GM21367 (cell line): Measurements from ENCODE around the gene GIMAP6.
"Not testable (repeated sequence)": the region's sequence is repeated elsewhere in the genome, so short reads cannot be mapped to it uniquely, and the experiment has no call there.

Experiments
- ATAC-seq: cut with Tn5 transposase; IDR thresholded peaks from one replicate; pipeline ENCODE4 v1.9.1; 2021; ENCODE audit not compliant: unreplicated experiment

Gene GIMAP6

GRCh38 chr7:150586785-150587152 lies 45.4 kb downstream of the GIMAP6 start:
- ATAC-seq: no peak

DNA sequence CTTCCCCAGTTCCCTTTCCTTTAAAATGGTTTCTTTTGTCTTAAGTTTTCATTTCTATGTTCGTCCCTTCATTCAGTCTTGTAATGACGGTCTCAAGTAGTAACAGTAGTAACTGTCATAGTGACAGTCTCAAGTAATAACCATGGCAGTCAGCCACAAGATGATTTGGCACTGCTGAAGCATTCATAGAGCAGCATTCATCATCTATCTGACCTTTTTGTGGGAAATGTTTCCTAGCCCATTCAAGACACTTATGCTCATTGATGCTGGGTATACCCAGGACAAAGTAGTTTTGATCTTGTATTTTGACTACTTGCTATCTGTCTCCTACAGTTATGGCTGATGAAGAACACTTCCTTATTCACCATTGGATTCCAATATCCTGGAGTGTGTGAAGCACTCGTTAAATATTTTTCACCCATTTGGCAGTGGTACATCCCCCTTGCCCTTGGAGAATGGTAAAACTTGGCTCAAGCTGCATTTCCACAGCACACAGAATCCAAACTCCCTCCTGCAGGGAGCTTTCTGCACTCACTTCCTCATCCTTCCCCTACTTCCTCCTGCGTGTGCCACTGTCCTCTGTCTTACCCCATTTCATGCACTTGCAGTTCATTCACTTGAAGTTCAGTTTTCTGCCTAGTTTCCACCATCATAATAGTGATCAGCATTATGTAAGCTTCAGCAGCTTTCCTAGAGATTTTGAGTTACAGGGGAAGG lies 46.0 kb downstream of the GIMAP6 start:
- ATAC-seq: no peak

DNA sequence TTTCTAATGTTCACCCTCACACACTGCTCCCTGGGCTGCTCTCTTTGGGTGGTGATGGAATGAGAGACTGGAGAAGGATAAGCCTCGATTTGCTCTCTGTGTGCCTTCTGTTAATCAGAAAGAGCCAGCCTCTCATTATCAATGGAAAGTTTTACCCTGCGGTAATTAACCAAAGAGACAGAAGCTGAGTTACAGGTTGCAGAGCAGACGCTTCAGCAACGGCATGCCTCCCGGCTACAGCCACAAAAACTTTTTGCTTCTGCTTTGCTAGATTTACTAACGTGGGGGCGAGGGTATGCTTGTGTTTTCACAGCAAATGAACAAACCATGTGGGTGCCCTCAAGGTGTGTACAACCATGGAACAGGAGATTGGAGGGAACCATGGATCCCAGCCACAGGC lies 47.0 kb downstream of the GIMAP6 start:
- no peak for ATAC-seq

GRCh38 chr7:150580638-150581394 lies 51.4 kb downstream of the GIMAP6 start:
- ATAC-seq: no peak

- ATAC-seq: not testable (repeated sequence)
Measured at GRCh38 chr7:150579979-150580637, 52.1 kb downstream of the GIMAP6 start.
